ENCODE measurements around the gene CIAO3.

DNA sequence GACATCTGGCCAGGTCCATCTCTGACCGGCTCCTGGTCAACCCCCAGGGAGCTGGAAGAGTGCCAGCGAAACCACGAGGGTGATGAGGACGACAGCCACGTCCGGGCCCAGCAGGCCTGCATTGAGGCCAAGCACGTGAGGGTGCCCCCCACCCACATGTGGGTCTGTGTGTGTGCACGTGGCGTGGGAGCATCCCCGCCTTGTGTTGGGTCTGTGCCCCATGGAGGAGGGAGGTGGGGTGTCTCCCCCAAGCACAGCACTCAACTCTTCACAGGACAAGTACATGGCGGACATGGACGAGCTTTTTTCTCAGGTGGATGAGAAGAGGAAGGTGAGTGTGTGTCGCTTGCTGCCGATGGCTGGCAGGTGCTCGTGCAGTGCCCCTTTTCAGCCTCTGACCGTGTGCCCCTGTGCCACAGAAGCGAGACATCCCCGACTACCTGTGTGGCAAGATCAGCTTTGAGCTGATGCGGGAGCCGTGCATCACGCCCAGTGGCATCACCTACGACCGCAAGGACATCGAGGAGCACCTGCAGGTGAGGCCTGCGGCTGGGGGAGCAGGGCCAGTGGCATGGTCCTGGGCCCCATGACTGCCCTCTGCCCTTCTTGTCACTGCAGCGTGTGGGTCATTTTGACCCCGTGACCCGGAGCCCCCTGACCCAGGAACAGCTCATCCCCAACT, 58.9 kb downstream of the CIAO3 start:
- TF ChIP-seq, protein P1, sequence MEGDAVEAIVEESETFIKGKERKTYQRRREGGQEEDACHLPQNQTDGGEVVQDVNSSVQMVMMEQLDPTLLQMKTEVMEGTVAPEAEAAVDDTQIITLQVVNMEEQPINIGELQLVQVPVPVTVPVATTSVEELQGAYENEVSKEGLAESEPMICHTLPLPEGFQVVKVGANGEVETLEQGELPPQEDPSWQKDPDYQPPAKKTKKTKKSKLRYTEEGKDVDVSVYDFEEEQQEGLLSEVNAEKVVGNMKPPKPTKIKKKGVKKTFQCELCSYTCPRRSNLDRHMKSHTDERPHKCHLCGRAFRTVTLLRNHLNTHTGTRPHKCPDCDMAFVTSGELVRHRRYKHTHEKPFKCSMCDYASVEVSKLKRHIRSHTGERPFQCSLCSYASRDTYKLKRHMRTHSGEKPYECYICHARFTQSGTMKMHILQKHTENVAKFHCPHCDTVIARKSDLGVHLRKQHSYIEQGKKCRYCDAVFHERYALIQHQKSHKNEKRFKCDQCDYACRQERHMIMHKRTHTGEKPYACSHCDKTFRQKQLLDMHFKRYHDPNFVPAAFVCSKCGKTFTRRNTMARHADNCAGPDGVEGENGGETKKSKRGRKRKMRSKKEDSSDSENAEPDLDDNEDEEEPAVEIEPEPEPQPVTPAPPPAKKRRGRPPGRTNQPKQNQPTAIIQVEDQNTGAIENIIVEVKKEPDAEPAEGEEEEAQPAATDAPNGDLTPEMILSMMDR (IDR thresholded peaks at IDR 0.05) = no peak
- no peak for TF ChIP-seq POLR2A (IDR thresholded peaks at IDR 0.05)
